DND-41 (cell line): Measurements from ENCODE around the gene EIF4E1B.

ENCODE experiments used
- CTCF ChIP-seq: IDR thresholded peaks from 2 replicates; pipeline ENCODE4 v1.5.1; 2012; ENCODE audit warnings: borderline replicate concordance, low read length, moderate library complexity, mild to moderate bottlenecking; ENCODE audit not compliant: poor library complexity, severe bottlenecking; ENCODE audit errors: extremely low read depth
- EZH2 ChIP-seq: IDR thresholded peaks from 3 replicates; pipeline ENCODE4 v1.6.1; 2012; ENCODE audit warnings: borderline replicate concordance, low read depth, mild to moderate bottlenecking, moderate library complexity, low read length, inconsistent platforms; ENCODE audit not compliant: severe bottlenecking

- TF ChIP-seq EZH2 (no peak), CTCF (no peak)
Observed at GRCh38 chr5:176626876-176627236, 3.6 kb upstream of the EIF4E1B start.
